ENCODE results near the gene PIAS3.

PIAS3 gene

DNA sequence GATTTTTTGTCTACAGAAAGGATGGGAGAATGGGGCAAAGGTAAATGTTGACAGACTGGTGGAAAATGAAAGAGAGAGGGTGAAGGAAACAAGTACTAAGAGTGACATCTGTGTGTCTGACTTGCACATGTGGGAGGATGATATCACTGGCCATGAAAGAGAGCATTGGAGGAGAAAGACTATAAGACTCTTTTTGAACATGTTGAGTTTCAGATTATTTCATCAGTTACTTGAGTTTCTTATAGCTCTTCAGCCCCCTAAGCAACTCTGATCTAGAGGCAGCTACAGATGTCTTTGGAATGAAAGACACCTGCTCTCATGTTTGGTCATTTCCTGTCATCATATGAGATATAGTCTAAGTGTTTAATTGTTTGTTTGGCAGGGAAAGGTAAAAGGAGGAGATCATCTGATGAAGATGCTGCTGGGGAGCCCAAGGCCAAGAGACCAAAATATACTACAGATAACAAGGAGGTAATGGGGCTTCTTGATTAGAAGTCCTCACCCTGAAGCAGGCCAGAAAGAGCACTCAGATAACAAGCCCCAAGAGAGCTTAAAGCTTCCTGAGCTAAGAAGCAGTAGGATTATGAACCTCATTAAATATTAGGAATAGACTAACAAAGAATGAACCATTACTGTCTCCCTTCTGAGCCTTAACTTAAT lies 30.4 kb downstream of the PIAS3 start:
- Histone ChIP-seq H3K4me2 (ENCODE audit: low read length) (no peak overlapping the region), H3K4ac (ENCODE audit: low read depth, low read length) (no peak overlapping the region), H3K27ac (ENCODE audit: low read depth, low read length) (no peak overlapping the region), H4K8ac (ENCODE audit: low read depth, low read length) (no peak overlapping the region), H3K79me1 (ENCODE audit: low read length) (peaks cover 5% of the 10 kb centered on the region), H3K79me2 (ENCODE audit: control insufficient read depth, insufficient read depth, low read length) (peaks cover 3% of the 10 kb centered on the region), H3K36me3 (ENCODE audit: control insufficient read depth, insufficient read depth, low read length) (peaks cover 13% of the 10 kb centered on the region), H3K27me3 (ENCODE audit: insufficient read depth, low read length, poor library complexity) (no peaks in the 10 kb centered on the region), H2BK5ac (ENCODE audit: low read length) (no peak overlapping the region), H4K5ac (ENCODE audit: low read length) (no peak overlapping the region), H3K18ac (ENCODE audit: low read length) (no peak overlapping the region), H3K9ac (ENCODE audit: low read length) (no peak overlapping the region), H2BK120ac (ENCODE audit: low read depth, low read length) (no peak overlapping the region), H3K4me3 (ENCODE audit: low read length) (no peak overlapping the region), H3K4me1 (ENCODE audit: control insufficient read depth, low read depth, low read length) (no peaks in the 10 kb centered on the region), H2BK15ac (replicated peaks; ENCODE audit: low read depth) (no peak overlapping the region), H2AK5ac (ENCODE audit: low read length) (no peak overlapping the region), H3K23ac (ENCODE audit: low read length) (no peak overlapping the region), H3K56ac (ENCODE audit: low read length) (no peak overlapping the region)
- DNase-seq = no peak

DNA sequence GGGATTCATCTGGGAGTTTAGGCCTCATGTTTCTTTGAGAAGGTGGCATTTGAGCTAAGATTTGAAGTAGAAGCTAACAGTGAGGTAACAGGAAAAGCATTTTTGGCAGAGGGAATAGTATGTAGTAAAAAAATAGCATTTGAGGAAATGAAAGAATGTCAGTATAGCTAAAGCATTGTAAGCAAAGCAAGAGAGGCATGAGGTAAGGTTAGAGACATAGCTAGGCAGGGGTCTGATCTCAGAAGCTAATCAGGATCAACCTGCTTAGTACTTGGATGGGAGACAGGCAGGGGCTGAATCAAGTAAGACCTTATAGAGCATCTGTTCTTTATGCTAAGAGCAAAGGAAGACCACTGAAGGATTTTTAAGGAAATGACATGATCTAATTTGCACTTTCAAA lies 30.9 kb downstream of the PIAS3 start:
- H4K5ac ChIP-seq (ENCODE audit: low read length) = no peak overlapping the region
- no peak overlapping the region for H3K18ac ChIP-seq (ENCODE audit: low read length)
- H3K4ac ChIP-seq (ENCODE audit: low read depth, low read length) = no peak overlapping the region
- H3K79me1 ChIP-seq (ENCODE audit: low read length) = peaks cover 5% of the 10 kb centered on the region
- no peak overlapping the region for H3K27ac ChIP-seq (ENCODE audit: low read depth, low read length)
- DNase-seq = no peak
- no peak overlapping the region for H2AK5ac ChIP-seq (ENCODE audit: low read length)
- peaks cover 9% of the 10 kb centered on the region for H3K36me3 ChIP-seq (ENCODE audit: control insufficient read depth, insufficient read depth, low read length)
- no peak overlapping the region for H3K23ac ChIP-seq (ENCODE audit: low read length)
- H2BK15ac ChIP-seq (replicated peaks; ENCODE audit: low read depth) = no peak overlapping the region
- H3K4me1 ChIP-seq (ENCODE audit: control insufficient read depth, low read depth, low read length) = no peaks in the 10 kb centered on the region
- H2BK5ac ChIP-seq (ENCODE audit: low read length) = no peak overlapping the region
- no peak overlapping the region for H3K4me2 ChIP-seq (ENCODE audit: low read length)
- peaks cover 3% of the 10 kb centered on the region for H3K79me2 ChIP-seq (ENCODE audit: control insufficient read depth, insufficient read depth, low read length)
- H3K27me3 ChIP-seq (ENCODE audit: insufficient read depth, low read length, poor library complexity) = no peaks in the 10 kb centered on the region
- no peak overlapping the region for H3K9ac ChIP-seq (ENCODE audit: low read length)
- no peak overlapping the region for H3K56ac ChIP-seq (ENCODE audit: low read length)
- H3K4me3 ChIP-seq (ENCODE audit: low read length) = no peak overlapping the region
- no peak overlapping the region for H2BK120ac ChIP-seq (ENCODE audit: low read depth, low read length)
- H4K8ac ChIP-seq (ENCODE audit: low read depth, low read length) = no peak overlapping the region

DNA sequence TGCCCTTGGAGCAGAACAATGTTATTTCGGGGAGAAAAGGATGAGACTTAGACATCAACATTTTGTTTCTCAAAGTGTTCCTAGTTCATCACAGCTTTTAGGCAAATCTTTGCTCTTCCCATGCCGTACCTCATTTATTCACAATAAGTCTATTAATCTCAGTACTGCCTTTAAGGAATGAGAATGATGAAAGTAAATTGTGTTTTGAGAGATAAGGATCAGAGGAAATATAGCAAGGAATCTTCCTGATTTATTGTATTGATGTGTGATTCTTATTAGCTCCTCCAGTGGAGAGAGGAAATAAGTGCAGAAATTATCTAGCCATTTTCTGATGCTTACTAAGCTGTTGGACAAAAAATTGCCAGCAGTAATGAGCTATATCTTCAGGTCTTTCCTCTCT lies 32.9 kb downstream of the PIAS3 start:
- Histone ChIP-seq H4K5ac (ENCODE audit: low read length) (no peak overlapping the region), H3K23ac (ENCODE audit: low read length) (no peak overlapping the region), H3K18ac (ENCODE audit: low read length) (no peak overlapping the region), H2BK15ac (replicated peaks; ENCODE audit: low read depth) (no peak overlapping the region), H3K4me1 (ENCODE audit: control insufficient read depth, low read depth, low read length) (no peaks in the 10 kb centered on the region), H3K9ac (ENCODE audit: low read length) (no peak overlapping the region), H2BK120ac (ENCODE audit: low read depth, low read length) (no peak overlapping the region), H3K4ac (ENCODE audit: low read depth, low read length) (no peak overlapping the region), H3K27ac (ENCODE audit: low read depth, low read length) (no peak overlapping the region), H2BK5ac (ENCODE audit: low read length) (no peak overlapping the region), H3K4me2 (ENCODE audit: low read length) (no peak overlapping the region), H3K56ac (ENCODE audit: low read length) (no peak overlapping the region), H3K4me3 (ENCODE audit: low read length) (no peak overlapping the region), H3K79me1 (ENCODE audit: low read length) (peaks cover 5% of the 10 kb centered on the region), H3K27me3 (ENCODE audit: insufficient read depth, low read length, poor library complexity) (no peaks in the 10 kb centered on the region), H3K36me3 (ENCODE audit: control insufficient read depth, insufficient read depth, low read length) (peaks cover 7% of the 10 kb centered on the region), H4K8ac (ENCODE audit: low read depth, low read length) (no peak overlapping the region), H2AK5ac (ENCODE audit: low read length) (no peak overlapping the region), H3K79me2 (ENCODE audit: control insufficient read depth, insufficient read depth, low read length) (peaks cover 3% of the 10 kb centered on the region)
- WGBS (ENCODE audit: extremely low coverage, insufficient coverage, low lambda C conversion rate) = no CpG with 5 or more reads among the region's 2 CpGs
- DNase-seq = no peak

DNA sequence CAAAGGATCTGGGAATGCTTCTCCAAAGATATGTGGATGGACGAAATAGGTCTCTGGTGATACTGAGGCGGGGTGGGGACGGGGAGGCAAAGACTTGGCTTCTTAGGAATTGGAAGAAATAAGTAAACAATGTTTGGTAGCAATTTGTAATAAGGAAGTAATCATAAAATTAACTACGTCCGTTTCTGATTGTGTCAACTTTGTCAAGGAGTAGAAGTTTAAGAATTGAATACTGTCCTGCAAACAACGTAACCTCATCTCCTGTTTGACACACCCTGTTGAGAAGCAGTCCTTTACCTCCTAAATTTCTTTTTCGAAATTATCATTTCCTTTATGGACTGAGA lies 34.4 kb downstream of the PIAS3 start:
- Histone ChIP-seq H3K4me1 (ENCODE audit: control insufficient read depth, low read depth, low read length) (no peaks in the 10 kb centered on the region), H3K4me3 (ENCODE audit: low read length) (peak overlapping the region; percentile 78), H3K79me1 (ENCODE audit: low read length) (peaks cover 5% of the 10 kb centered on the region), H3K27me3 (ENCODE audit: insufficient read depth, low read length, poor library complexity) (no peaks in the 10 kb centered on the region), H3K23ac (ENCODE audit: low read length) (peak overlapping the region; percentile 72), H3K27ac (ENCODE audit: low read depth, low read length) (peak overlapping the region; percentile 90), H3K9ac (ENCODE audit: low read length) (peak overlapping the region; percentile 95), H2AK5ac (ENCODE audit: low read length) (no peak overlapping the region), H4K5ac (ENCODE audit: low read length) (no peak overlapping the region), H3K36me3 (ENCODE audit: control insufficient read depth, insufficient read depth, low read length) (peaks cover 7% of the 10 kb centered on the region), H3K56ac (ENCODE audit: low read length) (peak overlapping the region; percentile 95), H2BK15ac (replicated peaks; ENCODE audit: low read depth) (no peak overlapping the region), H3K4me2 (ENCODE audit: low read length) (peak overlapping the region; percentile 63), H3K79me2 (ENCODE audit: control insufficient read depth, insufficient read depth, low read length) (peaks cover 3% of the 10 kb centered on the region), H4K8ac (ENCODE audit: low read depth, low read length) (no peak overlapping the region), H3K18ac (ENCODE audit: low read length) (no peak overlapping the region), H2BK5ac (ENCODE audit: low read length) (no peak overlapping the region), H2BK120ac (ENCODE audit: low read depth, low read length) (no peak overlapping the region), H3K4ac (ENCODE audit: low read depth, low read length) (peak overlapping the region; percentile 5)
- WGBS (ENCODE audit: extremely low coverage, insufficient coverage, low lambda C conversion rate) = no CpG with 5 or more reads among the region's 7 CpGs
- no peak for DNase-seq

DNA sequence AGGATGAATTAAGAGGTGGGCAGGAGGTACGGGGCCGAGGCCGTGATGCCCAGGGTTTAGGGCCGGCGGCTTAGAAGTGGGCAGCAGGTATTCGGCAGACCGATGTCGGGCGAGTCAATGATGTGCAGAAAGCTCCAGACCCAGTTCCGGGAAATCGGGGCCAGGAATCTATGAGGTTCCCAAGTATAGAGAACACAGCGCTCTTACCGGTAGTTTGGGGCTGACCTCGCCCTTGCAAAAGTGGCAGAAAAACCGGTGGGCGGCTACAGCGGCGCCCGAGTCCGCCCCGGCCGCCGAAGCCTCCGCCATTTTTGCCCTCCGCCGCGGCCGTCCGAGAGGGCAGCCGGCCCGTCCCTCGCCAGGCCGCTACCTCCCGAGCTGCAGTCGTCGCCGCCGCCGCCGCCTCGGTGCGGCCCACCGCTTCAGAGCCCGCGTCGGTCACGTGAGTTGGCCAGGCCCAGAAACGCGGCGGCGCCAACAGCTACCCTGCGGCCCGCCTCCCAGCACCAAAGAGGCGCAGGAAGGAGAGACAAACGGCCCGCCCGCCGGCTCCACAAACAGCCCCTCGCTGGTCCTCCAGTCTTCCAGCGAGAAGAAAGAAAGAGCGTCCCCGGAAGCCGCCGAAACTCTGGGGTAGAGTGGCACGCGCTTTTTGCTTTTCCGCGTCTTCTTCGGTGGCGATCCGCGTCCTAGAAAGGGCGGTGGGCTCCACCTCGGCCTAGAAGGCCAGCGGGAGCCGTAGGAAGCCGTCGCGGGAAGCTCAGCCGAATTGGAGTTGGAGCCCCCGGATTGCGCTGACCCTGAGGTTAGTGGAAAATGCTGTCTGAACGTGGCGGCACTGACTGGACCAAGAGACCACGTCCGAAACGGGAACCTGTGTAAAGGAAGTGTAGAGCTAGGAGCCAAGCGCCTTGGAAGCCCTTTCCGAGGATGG lies 35.0 kb downstream of the PIAS3 start, which contains the start of the genes POLR3C and RNF115:
POLR3C (plus strand) TSS at position 636 of the 934 bp plus-strand sequence. CDS start 1,577 bp downstream, outside the sequence.
RNF115 (minus strand) TSS at position 531 of the 934 bp plus-strand sequence; CDS start at position 309, 222 bp downstream.
- peak within 1 kb of the TSS; percentile 5 for H3K4ac ChIP-seq (ENCODE audit: low read depth, low read length)
- peaks cover 5% of the 10 kb centered on the region for H3K79me1 ChIP-seq (ENCODE audit: low read length)
- no CpG with 5 or more reads among the region's 89 CpGs for WGBS (ENCODE audit: extremely low coverage, insufficient coverage, low lambda C conversion rate)
- peak within 1 kb of the TSS; percentile 72 for H3K23ac ChIP-seq (ENCODE audit: low read length)
- peak within 1 kb of the TSS; percentile 78 for H3K4me3 ChIP-seq (ENCODE audit: low read length)
- H3K18ac ChIP-seq (ENCODE audit: low read length) = peak within 1 kb of the TSS; percentile 75
- peak within 1 kb of the TSS; percentile 95 for H3K9ac ChIP-seq (ENCODE audit: low read length)
- no peak within 1 kb of the TSS for H2AK5ac ChIP-seq (ENCODE audit: low read length)
- H4K8ac ChIP-seq (ENCODE audit: low read depth, low read length) = no peak within 1 kb of the TSS
- H3K79me2 ChIP-seq (ENCODE audit: control insufficient read depth, insufficient read depth, low read length) = peaks cover 3% of the 10 kb centered on the region
- H3K4me2 ChIP-seq (ENCODE audit: low read length) = peak within 1 kb of the TSS; percentile 63
- no peak within 1 kb of the TSS for H2BK120ac ChIP-seq (ENCODE audit: low read depth, low read length)
- no peak within 1 kb of the TSS for H2BK15ac ChIP-seq (replicated peaks; ENCODE audit: low read depth)
- H3K27me3 ChIP-seq (ENCODE audit: insufficient read depth, low read length, poor library complexity) = no peaks in the 10 kb centered on the region
- H3K56ac ChIP-seq (ENCODE audit: low read length) = peak within 1 kb of the TSS; percentile 95
- H3K4me1 ChIP-seq (ENCODE audit: control insufficient read depth, low read depth, low read length) = no peaks in the 10 kb centered on the region
- no peak within 1 kb of the TSS for H4K5ac ChIP-seq (ENCODE audit: low read length)
- H2BK5ac ChIP-seq (ENCODE audit: low read length) = peak within 1 kb of the TSS; percentile 33
- H3K36me3 ChIP-seq (ENCODE audit: control insufficient read depth, insufficient read depth, low read length) = peaks cover 7% of the 10 kb centered on the region
- H3K27ac ChIP-seq (ENCODE audit: low read depth, low read length) = peak within 1 kb of the TSS; percentile 90
- peak; percentile 96 for DNase-seq

Data from mesendoderm (in vitro differentiated cells).